T1000 (cell line): ENCODE results near the gene SSNA1.
A peak's percentile ranks its signal among the peaks of the same experiment; 100 is the strongest.

Source experiments
- DNase-seq: peaks from one replicate; lab custom pipeline; 2025; ENCODE audit warnings: mixed read lengths; lab: John Stamatoyannopoulos, UW

SSNA1 gene

GRCh38 chr9:137221506-137222111, 33.1 kb downstream of the SSNA1 start:
- DNase-seq = no peak

- DNase-seq = no peak
Observed at GRCh38 chr9:137222190-137223077, 34.0 kb downstream of the SSNA1 start, which contains the start of gene RNF208. Gene RNF208, minus strand, starts transcription at chr9:137222240. Its CDS starts 1,028 bp downstream, at chr9:137221212.

GRCh38 chr9:137223078-137223970, 34.8 kb downstream of the SSNA1 start:
- peak; percentile 96 for DNase-seq

- no peak for DNase-seq
Observed at GRCh38 chr9:137224830-137225694, 36.6 kb downstream of the SSNA1 start, which contains the start of gene CYSRT1. Gene CYSRT1, plus strand, starts transcription at chr9:137225174. Its CDS starts 448 bp downstream, at chr9:137225622.

GRCh38 chr9:137225699-137226331, 37.3 kb downstream of the SSNA1 start:
- DNase-seq = no peak

DNA sequence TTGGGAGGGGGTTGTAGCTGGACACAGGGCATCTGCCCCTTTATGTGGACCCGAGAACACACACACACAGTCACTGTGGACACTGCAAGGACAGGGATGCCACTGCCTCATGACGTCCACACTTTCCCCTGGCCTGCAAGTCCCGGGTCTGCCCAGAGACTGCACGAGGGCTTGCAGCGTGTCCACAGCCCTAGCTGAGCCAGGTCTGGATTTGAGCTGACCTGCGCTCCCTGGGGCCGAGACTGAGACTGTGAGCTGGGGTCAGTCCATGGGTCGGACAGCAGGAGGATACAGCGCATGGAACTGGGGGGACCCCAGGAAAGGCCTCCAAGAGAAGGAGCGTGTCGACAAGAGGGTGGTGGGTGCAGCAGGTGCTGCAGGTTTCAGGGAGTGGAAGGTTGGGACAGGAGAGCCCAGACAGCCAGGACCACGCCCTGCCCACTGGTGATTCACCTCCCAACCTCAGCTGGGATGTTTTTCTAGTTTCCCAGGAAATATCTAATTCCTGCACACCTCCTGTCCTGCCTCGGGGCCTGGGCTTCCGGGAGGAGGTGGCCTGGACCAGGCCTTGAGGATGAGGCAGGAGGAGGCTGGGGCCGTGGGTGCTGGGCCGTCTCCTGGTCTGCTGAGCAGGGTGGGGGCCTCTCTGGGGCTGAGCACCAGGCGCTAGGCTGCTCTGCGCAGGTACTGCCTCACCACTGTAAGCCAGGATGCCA, 38.0 kb downstream of the SSNA1 start:
- no peak for DNase-seq

DNA sequence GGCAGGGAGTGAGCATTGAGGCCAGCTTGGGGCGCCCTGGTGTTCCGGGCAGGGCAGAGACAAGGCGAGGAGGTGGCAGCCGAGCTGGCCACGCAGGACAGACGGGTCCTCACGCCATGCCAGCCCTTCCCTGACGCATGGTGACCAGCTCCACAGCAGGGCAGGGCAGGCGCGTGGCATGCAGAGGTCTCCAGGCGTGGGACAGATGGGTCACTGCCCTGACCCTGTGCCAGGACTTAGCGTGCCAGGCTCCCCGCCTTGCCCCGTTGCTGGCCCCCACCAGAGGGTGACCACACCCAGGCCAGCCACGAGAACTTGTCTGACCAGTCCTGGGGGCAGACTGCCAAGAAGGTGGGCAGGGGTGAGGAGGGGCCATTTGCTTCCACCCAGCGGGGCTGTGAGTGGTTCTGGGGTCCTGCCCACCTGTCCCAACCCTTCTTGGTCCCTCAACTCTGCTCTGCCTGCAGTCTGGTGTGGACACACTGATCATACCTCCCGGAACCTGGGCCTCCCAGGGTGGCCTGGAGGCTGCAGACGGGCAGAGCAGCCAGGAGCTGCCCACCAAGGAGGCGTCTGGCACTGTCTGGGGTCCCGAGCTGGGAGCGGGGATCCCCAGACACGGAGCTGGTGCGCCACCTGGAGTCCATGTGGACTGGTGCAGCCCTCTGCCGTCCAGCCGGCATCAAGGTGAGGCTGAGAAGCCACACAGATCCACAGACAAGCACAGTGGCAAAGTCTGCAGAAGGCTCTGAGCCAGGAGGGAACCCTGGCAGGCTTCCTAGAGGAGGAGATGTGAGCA, 38.8 kb downstream of the SSNA1 start, which contains the start of gene RNF224:
Gene RNF224 (plus strand): TSS at position 449 of the 799 bp plus-strand sequence. CDS start 834 bp downstream, outside the sequence.
- DNase-seq = peak; percentile 38

GRCh38 chr9:137227853-137228505, 39.5 kb downstream of the SSNA1 start:
- no peak for DNase-seq

DNA sequence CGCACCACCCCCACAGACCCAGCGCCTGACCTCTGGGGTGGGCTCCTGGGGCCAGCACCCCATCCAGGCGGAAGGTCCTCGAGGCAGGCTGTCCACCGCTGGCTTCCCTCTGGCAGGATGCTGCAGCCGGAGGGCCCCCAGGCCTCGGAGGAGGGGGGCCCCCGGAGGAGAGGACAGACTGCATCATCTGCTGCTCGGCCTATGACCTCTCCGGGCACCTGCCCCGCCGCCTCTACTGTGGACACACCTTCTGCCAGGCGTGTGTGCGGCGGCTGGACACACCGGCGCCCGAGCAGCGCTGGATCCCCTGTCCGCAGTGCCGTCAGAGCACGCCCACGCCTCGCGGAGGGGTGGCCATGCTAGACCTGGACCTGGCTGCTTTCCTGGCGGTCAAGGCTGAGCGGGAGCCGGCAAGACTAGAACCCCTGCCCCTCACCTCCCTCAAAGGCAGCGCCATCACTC, 40.1 kb downstream of the SSNA1 start:
- DNase-seq = no peak

GRCh38 chr9:137228968-137229896, 40.8 kb downstream of the SSNA1 start:
- no peak for DNase-seq

- no peak for DNase-seq
Observed at GRCh38 chr9:137229903-137230704, 41.6 kb downstream of the SSNA1 start.

- DNase-seq = no peak
Observed at GRCh38 chr9:137230705-137231371, 42.4 kb downstream of the SSNA1 start, which contains the start of gene SLC34A3. Gene SLC34A3, plus strand, starts transcription at chr9:137230901. Its CDS starts 802 bp downstream, at chr9:137231703.

GRCh38 chr9:137231372-137232039, 43.0 kb downstream of the SSNA1 start:
- no peak for DNase-seq

- DNase-seq = no peak
Observed at GRCh38 chr9:137232101-137232500, 43.6 kb downstream of the SSNA1 start.

DNA sequence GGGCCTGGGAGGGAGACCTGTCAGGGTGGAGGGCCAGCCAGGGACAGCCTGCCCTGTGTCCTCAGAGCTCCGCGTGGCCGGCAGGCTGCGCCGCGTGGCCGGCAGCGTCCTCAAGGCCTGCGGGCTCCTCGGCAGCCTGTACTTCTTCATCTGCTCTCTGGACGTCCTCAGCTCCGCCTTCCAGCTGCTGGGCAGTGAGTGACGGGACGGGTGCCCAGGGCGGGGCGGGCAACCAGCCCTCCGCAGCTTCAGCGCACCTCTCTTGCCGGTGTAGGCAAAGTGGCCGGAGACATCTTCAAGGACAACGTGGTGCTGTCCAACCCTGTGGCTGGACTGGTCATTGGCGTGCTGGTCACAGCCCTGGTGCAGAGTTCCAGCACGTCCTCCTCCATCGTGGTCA, 44.0 kb downstream of the SSNA1 start:
- DNase-seq = no peak
